Tibial nerve (tissue), 4 donors: ENCODE data around the gene EXOSC9. TPM values are rescaled to one million over a fixed set of nuclear protein-coding genes. Genes with fewer than 3 reads are reported as not detected.

Experiments used
- DNase-seq, 2 donors: peaks; one replicate each; pipeline ENCODE4 v3.0.0-alpha.2; 2019; ENCODE audit warnings: low spot score in 2 of 2
- H3K27ac ChIP-seq, 4 donors: fragments of 200-600 bp; sonication (generic) in 3 of 4; one replicate each; pipeline ENCODE4 v1.5.1; 2017 to 2019; ENCODE audit warnings: mild to moderate bottlenecking in 1 of 4
- H3K27me3 ChIP-seq, 2 donors: fragments of 200-600 bp; sonication (generic) in 1 of 2; one replicate each; pipeline versions ENCODE4 v1.5.1 to v1.6.0; 2017 to 2019
- H3K36me3 ChIP-seq, 3 donors: fragments of 200-600 bp; sonication (generic); one replicate each; pipeline ENCODE4 v1.5.1; 2018 to 2019
- H3K4me1 ChIP-seq, 4 donors: fragments of 200-600 bp; sonication (generic) in 3 of 4; one replicate each; pipeline ENCODE4 v1.5.1; 2017 to 2019
- H3K4me3 ChIP-seq, 4 donors: fragments of 200-600 bp; sonication (generic) in 3 of 4; one replicate each; pipeline ENCODE4 v1.5.1; 2017 to 2019; ENCODE audit warnings: mild to moderate bottlenecking in 1 of 4, moderate library complexity in 1 of 4
- H3K9me3 ChIP-seq, 4 donors: fragments of 200-600 bp; sonication (generic) in 3 of 4; one replicate each; pipeline ENCODE4 v1.5.1; 2017 to 2019
- EP300 ChIP-seq, 2 donors: sonication (generic); formaldehyde crosslinking; IDR thresholded peaks; one replicate each; pipeline ENCODE4 v1.6.1; 2017; ENCODE audit warnings: antibody characterized with exemption in 2 of 2, mild to moderate bottlenecking in 1 of 2
- POLR2A ChIP-seq, 2 donors: fragments of 450-650 bp; IDR thresholded peaks; one replicate each; pipeline ENCODE4 v1.6.1; 2017; ENCODE audit warnings: antibody characterized with exemption in 2 of 2, mild to moderate bottlenecking in 2 of 2, moderate library complexity in 2 of 2
- WGBS, 2 donors: methylation state at CpG; one replicate each; pipeline ENCODE4 v1.1.5; 2018; 5-methylcytosine and 5-hydroxymethylcytosine counted together
- total RNA-seq, 4 donors: library from RNA; depleted of rRNA; stranded (reverse); fragments of >200 nt; gene quantifications; one replicate each; pipeline ENCODE4 v1.1.0, GENCODE V29; 2016
- TF ChIP-seq, protein P1 (sequence below), 5 experiments: fragments of 200-600 bp in 3 of 5; fragments of 450-650 bp in 2 of 5; sonication (generic) in 3 of 5; IDR thresholded peaks; one replicate each; pipeline ENCODE4 v1.5.1; 2016 to 2019; ENCODE audit warnings: antibody characterized with exemption in 5 of 5, mild to moderate bottlenecking in 3 of 5, moderate library complexity in 2 of 5

EXOSC9 gene
- total RNA-seq, 4 donors from 2014 or later = 20.1 to 32.7 (median 26.6) TPM

DNA sequence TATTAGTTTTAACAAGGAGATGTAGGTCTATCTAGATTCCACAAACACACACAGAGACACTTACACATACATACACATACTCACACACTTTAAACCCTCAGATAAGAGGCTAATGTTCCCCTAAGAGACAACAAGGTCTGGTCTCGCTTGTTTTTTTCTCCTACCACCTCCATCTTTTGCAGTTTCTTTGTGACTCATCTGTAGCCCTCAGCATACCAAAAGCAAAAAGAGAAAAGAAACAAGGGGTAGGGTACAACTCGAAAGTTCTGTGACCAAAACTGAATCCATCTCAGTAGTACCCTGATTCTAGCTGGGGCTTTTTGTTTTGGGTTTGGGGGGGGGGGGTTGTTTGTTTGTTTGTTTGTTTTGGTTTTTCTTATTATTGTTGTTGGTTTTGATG lies 12.2 kb upstream of the EXOSC9 start:
- H3K27me3 ChIP-seq = peaks cover 0 to 2% of the 10 kb centered on the region in 2 donors
- no peak overlapping the region for H3K27ac ChIP-seq
- TF ChIP-seq, protein P1, sequence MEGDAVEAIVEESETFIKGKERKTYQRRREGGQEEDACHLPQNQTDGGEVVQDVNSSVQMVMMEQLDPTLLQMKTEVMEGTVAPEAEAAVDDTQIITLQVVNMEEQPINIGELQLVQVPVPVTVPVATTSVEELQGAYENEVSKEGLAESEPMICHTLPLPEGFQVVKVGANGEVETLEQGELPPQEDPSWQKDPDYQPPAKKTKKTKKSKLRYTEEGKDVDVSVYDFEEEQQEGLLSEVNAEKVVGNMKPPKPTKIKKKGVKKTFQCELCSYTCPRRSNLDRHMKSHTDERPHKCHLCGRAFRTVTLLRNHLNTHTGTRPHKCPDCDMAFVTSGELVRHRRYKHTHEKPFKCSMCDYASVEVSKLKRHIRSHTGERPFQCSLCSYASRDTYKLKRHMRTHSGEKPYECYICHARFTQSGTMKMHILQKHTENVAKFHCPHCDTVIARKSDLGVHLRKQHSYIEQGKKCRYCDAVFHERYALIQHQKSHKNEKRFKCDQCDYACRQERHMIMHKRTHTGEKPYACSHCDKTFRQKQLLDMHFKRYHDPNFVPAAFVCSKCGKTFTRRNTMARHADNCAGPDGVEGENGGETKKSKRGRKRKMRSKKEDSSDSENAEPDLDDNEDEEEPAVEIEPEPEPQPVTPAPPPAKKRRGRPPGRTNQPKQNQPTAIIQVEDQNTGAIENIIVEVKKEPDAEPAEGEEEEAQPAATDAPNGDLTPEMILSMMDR (IDR thresholded peaks at IDR 0.05) = no peak
- no peak for TF ChIP-seq POLR2A (IDR thresholded peaks at IDR 0.05)
- TF ChIP-seq EP300 (IDR thresholded peaks at IDR 0.05) = no peak
- 88 to 94% methylated on average over 2 of the region's 2 CpGs for WGBS, 2 donors
- no peaks in the 10 kb centered on the region for H3K36me3 ChIP-seq
- H3K4me1 ChIP-seq = peaks cover 0 to 3% (median 0%) of the 10 kb centered on the region in 4 donors
- H3K9me3 ChIP-seq = peaks cover 0 to 5% (median 0%) of the 10 kb centered on the region in 4 donors
- no peak for DNase-seq
- no peak overlapping the region for H3K4me3 ChIP-seq

DNA sequence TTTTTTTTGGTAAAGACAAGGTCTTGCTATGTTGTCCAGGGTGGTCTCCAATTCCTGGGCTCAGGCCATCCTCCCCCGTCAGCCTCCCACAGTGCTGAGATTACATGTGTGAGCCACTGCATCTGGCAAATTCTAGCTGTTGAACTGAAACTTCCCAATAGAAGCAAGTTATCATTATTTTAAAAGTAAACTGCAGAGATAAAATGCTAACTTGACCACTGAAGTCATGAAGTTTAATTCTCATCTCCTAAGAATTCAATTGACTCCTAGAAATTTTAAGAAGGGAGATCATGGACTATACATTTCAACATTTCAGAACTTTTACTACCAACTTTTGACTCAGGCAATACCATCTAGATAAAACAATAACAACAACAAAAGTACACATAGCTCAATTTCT lies 11.7 kb upstream of the EXOSC9 start:
- H3K9me3 ChIP-seq = peaks cover 0 to under 1% (median 0%) of the 10 kb centered on the region in 4 donors
- 86 to 100% methylated on average over 1 of the region's 1 CpG for WGBS, 2 donors

DNA sequence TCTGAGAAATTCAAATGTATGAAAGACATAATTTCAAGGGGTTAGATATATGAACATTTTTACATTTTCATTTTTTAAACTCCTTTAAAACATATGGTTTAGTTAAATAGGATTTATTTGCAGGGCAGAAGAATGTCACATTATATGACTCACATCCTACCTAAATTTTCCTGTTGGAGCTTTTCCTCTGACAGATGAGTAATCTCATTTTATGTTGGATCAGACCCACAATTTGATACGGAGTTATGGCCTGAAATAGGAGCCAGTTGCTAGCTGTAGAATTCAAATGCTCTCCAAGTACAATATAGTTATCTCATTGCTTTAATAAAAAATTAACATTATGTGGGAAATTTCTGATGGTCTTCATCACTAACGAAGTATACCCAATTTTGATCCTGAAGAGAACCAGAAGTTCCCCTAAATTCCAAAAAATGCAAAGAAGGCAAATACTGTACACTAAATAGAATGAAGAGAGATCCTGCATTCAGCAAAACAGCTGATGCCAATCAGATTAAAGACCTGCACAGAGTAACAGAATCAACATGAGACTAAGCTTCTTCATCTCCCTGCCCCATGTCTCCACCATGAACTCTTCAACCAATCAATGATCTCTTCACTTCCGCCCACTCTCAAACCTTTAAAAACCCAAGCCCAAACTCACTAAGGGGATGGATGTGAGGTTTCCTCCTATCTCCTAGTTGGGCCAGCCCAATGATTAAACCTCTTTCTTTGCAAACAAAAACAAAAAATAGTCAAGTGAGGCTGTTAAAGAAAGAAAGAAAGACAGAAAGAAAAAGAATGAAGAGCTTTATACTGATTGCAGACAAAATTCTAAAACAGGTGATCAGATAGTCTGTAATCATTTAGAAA lies 10.9 kb upstream of the EXOSC9 start:
- no peak for TF ChIP-seq EP300 (IDR thresholded peaks at IDR 0.05)
- TF ChIP-seq, protein P1 (IDR thresholded peaks at IDR 0.05) = no peak
- no peak for TF ChIP-seq POLR2A (IDR thresholded peaks at IDR 0.05)
- H3K27me3 ChIP-seq = peaks cover 0 to 2% of the 10 kb centered on the region in 2 donors
- no peaks in the 10 kb centered on the region for H3K9me3 ChIP-seq
- H3K4me1 ChIP-seq = peaks cover 0 to 6% (median 0%) of the 10 kb centered on the region in 4 donors
- no peak for DNase-seq
- H3K27ac ChIP-seq = no peak overlapping the region
- 78 to 81% methylated on average over 3 of the region's 3 CpGs for WGBS, 2 donors
- no peaks in the 10 kb centered on the region for H3K36me3 ChIP-seq
- no peak overlapping the region for H3K4me3 ChIP-seq

More for the DNA sequence above, 11.7 kb upstream of the EXOSC9 start:
- H3K4me3 ChIP-seq = no peak overlapping the region
- TF ChIP-seq, protein P1 (IDR thresholded peaks at IDR 0.05) = no peak
- no peak for TF ChIP-seq EP300 (IDR thresholded peaks at IDR 0.05)
- no peak for TF ChIP-seq POLR2A (IDR thresholded peaks at IDR 0.05)
- peaks cover 0 to 3% (median 0%) of the 10 kb centered on the region in 4 donors for H3K4me1 ChIP-seq
- H3K36me3 ChIP-seq = no peaks in the 10 kb centered on the region
- H3K27ac ChIP-seq = no peak overlapping the region
- peaks cover 0 to 2% of the 10 kb centered on the region in 2 donors for H3K27me3 ChIP-seq
- DNase-seq = no peak

DNA sequence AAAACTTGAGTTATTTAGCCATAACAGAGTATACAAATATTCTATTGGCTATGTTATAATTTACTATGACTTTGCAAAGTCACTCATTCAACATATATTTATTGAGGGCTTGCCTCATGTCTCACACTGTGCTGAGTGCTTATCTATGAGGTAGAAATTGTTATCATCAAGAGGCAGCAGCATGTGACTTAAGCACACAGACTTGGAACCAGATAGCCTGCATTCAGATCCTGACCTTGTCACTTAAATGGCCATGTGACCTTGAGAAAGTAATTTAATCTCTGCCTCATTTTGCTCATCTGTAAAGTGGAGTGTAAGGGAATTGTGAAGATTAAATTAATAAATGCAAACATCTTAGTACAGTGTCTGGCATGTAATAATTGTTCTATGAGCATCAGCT lies 10.1 kb upstream of the EXOSC9 start:
- Histone ChIP-seq H3K4me3 (no peak overlapping the region), H3K27me3 (peaks cover 0 to 2% of the 10 kb centered on the region in 2 donors), H3K9me3 (no peaks in the 10 kb centered on the region), H3K27ac (no peak overlapping the region), H3K4me1 (peaks cover 0 to 8% (median 0%) of the 10 kb centered on the region in 4 donors), H3K36me3 (no peaks in the 10 kb centered on the region)
- TF ChIP-seq POLR2A (IDR thresholded peaks at IDR 0.05) (no peak), EP300 (IDR thresholded peaks at IDR 0.05) (no peak)
- TF ChIP-seq, protein P1 (IDR thresholded peaks at IDR 0.05) = no peak
- DNase-seq = no peak

DNA sequence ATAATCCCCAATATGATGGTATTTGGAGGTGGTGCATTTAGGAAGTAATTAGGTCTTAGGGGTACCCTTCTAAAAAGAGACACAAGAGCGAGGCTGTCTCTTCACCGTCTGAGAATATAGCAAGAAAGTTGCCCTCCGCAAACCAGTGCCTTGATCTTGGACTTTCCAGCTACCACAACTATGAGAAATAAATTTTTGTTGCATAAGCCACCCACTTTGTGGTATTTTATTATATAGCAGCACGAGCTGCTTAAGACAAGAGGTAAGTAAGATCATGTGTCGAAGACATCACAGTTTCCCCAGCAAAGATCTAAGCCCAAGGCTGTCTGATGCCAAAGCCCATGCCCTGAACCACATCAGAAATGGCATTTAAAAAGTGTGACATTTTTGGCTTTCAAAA lies 9.6 kb upstream of the EXOSC9 start:
- Histone ChIP-seq H3K27me3 (peaks cover 0 to 2% of the 10 kb centered on the region in 2 donors), H3K4me3 (no peak overlapping the region), H3K9me3 (no peaks in the 10 kb centered on the region), H3K4me1 (peaks cover 0 to 11% (median 0%) of the 10 kb centered on the region in 4 donors), H3K27ac (no peak overlapping the region), H3K36me3 (no peaks in the 10 kb centered on the region)
- TF ChIP-seq EP300 (IDR thresholded peaks at IDR 0.05) = no peak
- TF ChIP-seq, protein P1 (IDR thresholded peaks at IDR 0.05) = no peak
- TF ChIP-seq POLR2A (IDR thresholded peaks at IDR 0.05) = no peak
- DNase-seq = no peak
- 88 to 89% methylated on average over 5 of the region's 5 CpGs for WGBS, 2 donors
